Activated B cell treated with CpG ODN at 0.5 μM for 24 hours (primary cell): Measurements from ENCODE around the gene RMND5A. TPM values are rescaled to one million over a fixed set of nuclear protein-coding genes. Genes with fewer than 3 reads are reported as not detected.

Experiments
- ATAC-seq: fragments of 200-7000 bp; cut with Tn5 transposase; one replicate; pipeline ENCODE4 v1.10.0; 2021; ENCODE audit warnings: low read depth, mild to moderate bottlenecking, moderate library complexity
- CTCF ChIA-PET: fragments of 350-600 bp; sonication (Branson Sonifier 250); formaldehyde crosslinking; loops from one replicate; lab custom pipeline; 2021; ENCODE audit warnings: antibody characterized with exemption; lab: Charles Lee
- POLR2A ChIA-PET: fragments of 350-600 bp; sonication (Branson Sonifier 250); formaldehyde crosslinking; loops from one replicate; lab custom pipeline; 2021; ENCODE audit warnings: antibody characterized with exemption; lab: Charles Lee
- DNase-seq: peaks from one replicate; pipeline ENCODE4 v3.0.0; 2022
- H3K27ac Mint-ChIP-seq: one replicate; pipeline ENCODE4 v1.8.0; 2020; ENCODE audit warnings: mixed read lengths
- H3K27me3 Mint-ChIP-seq: one replicate; pipeline ENCODE4 v1.8.0; 2021; ENCODE audit warnings: mixed read lengths
- H3K36me3 Mint-ChIP-seq: one replicate; pipeline ENCODE4 v1.8.0; 2021; ENCODE audit warnings: low read depth, mixed read lengths
- H3K4me1 Mint-ChIP-seq: one replicate; pipeline ENCODE4 v1.8.0; 2021; ENCODE audit warnings: mixed read lengths
- H3K4me3 Mint-ChIP-seq: one replicate; pipeline ENCODE4 v1.8.0; 2020; ENCODE audit warnings: mild to moderate bottlenecking, mixed read lengths
- H3K9me3 Mint-ChIP-seq: one replicate; pipeline ENCODE4 v1.8.0; 2020; ENCODE audit warnings: mixed read lengths
- CTCF ChIP-seq: fragments of 200-600 bp; IDR thresholded peaks from one replicate; pipeline ENCODE4 v1.8.0; 2022; ENCODE audit warnings: antibody characterized with exemption, mild to moderate bottlenecking
- intact Hi-C: fragments of 100-400 bp; cut with micrococcal nuclease; formaldehyde crosslinking; loops from one replicate; pipeline ENCODE4 v1.15.1; 2024
- total RNA-seq: library from RNA; stranded (reverse); gene quantifications from 2 replicates; pipeline ENCODE4 v1.2.3, GENCODE V29; 2022

Gene RMND5A
- total RNA-seq, 1 donor from 2014 or later, result 26.9 TPM

GRCh38 chr2:86782748-86783147 is 62.7 kb downstream of the RMND5A start:
- H3K27me3 Mint-ChIP-seq, result peaks cover 2% of the 10 kb centered on the region
- no peak for DNase-seq
- H3K9me3 Mint-ChIP-seq, result no peaks in the 10 kb centered on the region
- intact Hi-C loops, result no loop called here
- H3K36me3 Mint-ChIP-seq, result no peaks in the 10 kb centered on the region
- TF ChIP-seq CTCF, result no peak
- no peak overlapping the region for H3K4me3 Mint-ChIP-seq
- no peak overlapping the region for H3K27ac Mint-ChIP-seq
- CTCF ChIA-PET, result interaction anchor here (1.1 kb wide), 1 partner anchor 18 kb away, joined by 3 read pairs; no protein-coding TSS in a partner anchor
- H3K4me1 Mint-ChIP-seq, result peaks cover 23% of the 10 kb centered on the region
- ATAC-seq, result no peak
- POLR2A ChIA-PET, result no interaction called here

GRCh38 chr2:86783615-86784339 is 63.7 kb downstream of the RMND5A start:
- DNase-seq, result no peak
- peak overlapping the region; percentile 39 for H3K4me3 Mint-ChIP-seq
- peaks cover 23% of the 10 kb centered on the region for H3K4me1 Mint-ChIP-seq
- no peaks in the 10 kb centered on the region for H3K9me3 Mint-ChIP-seq
- H3K36me3 Mint-ChIP-seq, result no peaks in the 10 kb centered on the region
- TF ChIP-seq CTCF, result no peak
- peaks cover 2% of the 10 kb centered on the region for H3K27me3 Mint-ChIP-seq
- H3K27ac Mint-ChIP-seq, result peak overlapping the region; percentile 62
- POLR2A ChIA-PET, result interaction anchor here (0.5 kb wide), 1 partner anchor 16 kb away, joined by 4 read pairs; no protein-coding TSS in a partner anchor
- CTCF ChIA-PET, result interaction anchor here (1.2 to 1.6 kb wide), 2 partner anchors 21 to 24 kb away, joined by 3 to 4 read pairs; no protein-coding TSS in a partner anchor
- intact Hi-C loops, result no loop called here
- ATAC-seq, result peak; percentile 87

GRCh38 chr2:86785456-86785855 is 65.4 kb downstream of the RMND5A start:
- CTCF ChIA-PET, result no interaction called here
- H3K4me3 Mint-ChIP-seq, result no peak overlapping the region
- H3K27ac Mint-ChIP-seq, result peak overlapping the region; percentile 24
- no peaks in the 10 kb centered on the region for H3K9me3 Mint-ChIP-seq
- TF ChIP-seq CTCF, result no peak
- ATAC-seq, result no peak
- no peaks in the 10 kb centered on the region for H3K36me3 Mint-ChIP-seq
- DNase-seq, result no peak
- peaks cover 10% of the 10 kb centered on the region for H3K27me3 Mint-ChIP-seq
- intact Hi-C loops, result no loop called here
- POLR2A ChIA-PET, result no interaction called here
- peaks cover 32% of the 10 kb centered on the region for H3K4me1 Mint-ChIP-seq

GRCh38 chr2:86786001-86786536 is 66.0 kb downstream of the RMND5A start:
- Mint-ChIP-seq H3K27me3 (peaks cover 14% of the 10 kb centered on the region), H3K36me3 (no peaks in the 10 kb centered on the region), H3K4me1 (peaks cover 35% of the 10 kb centered on the region), H3K27ac (no peak overlapping the region), H3K4me3 (no peak overlapping the region), H3K9me3 (no peaks in the 10 kb centered on the region)
- DNase-seq (no peak), ATAC-seq (no peak)
- intact Hi-C loops, result no loop called here
- ChIA-PET CTCF (no interaction called here), POLR2A (no interaction called here)
- TF ChIP-seq CTCF, result no peak

- Mint-ChIP-seq H3K4me3 (no peak overlapping the region), H3K9me3 (no peaks in the 10 kb centered on the region), H3K27ac (no peak overlapping the region), H3K36me3 (no peaks in the 10 kb centered on the region), H3K27me3 (peaks cover 26% of the 10 kb centered on the region), H3K4me1 (peaks cover 40% of the 10 kb centered on the region)
- no peak for DNase-seq
- ChIA-PET POLR2A (no interaction called here), CTCF (no interaction called here)
- intact Hi-C loops, result no loop called here
- ATAC-seq, result no peak
- no peak for TF ChIP-seq CTCF
Observed at GRCh38 chr2:86787736-86788135, 67.6 kb downstream of the RMND5A start.
